Neural cell (in vitro differentiated cells): ENCODE measurements around the gene AFDN. TPM values are rescaled to one million over a fixed set of nuclear protein-coding genes. Genes with fewer than 3 reads are reported as not detected.

Experiments
- H2AFZ ChIP-seq: fragments of 200-600, 300-800 bp; sonication (generic), shearing (Covaris generic); 2 replicates; pipeline ENCODE4 v1.6.0; 2014; ENCODE audit warnings: low read depth, mild to moderate bottlenecking, antibody characterized with exemption, low read length, moderate library complexity
- H3F3A ChIP-seq: fragments of 200-600 bp; shearing (Covaris generic); 2 replicates; pipeline ENCODE4 v1.6.1; 2016; ENCODE audit warnings: mild to moderate bottlenecking, moderate library complexity, mixed read lengths, antibody characterized with exemption, low read length; ENCODE audit not compliant: insufficient read depth, poor library complexity, severe bottlenecking
- H3K27ac ChIP-seq: fragments of 200-600, 300-800 bp; sonication (generic), shearing (Covaris generic); 2 replicates; pipeline ENCODE4 v1.5.1; 2014; ENCODE audit warnings: mild to moderate bottlenecking, low read length, moderate library complexity
- H3K27me3 ChIP-seq: fragments of 300-800, 200-600 bp; sonication (generic), shearing (Covaris generic); 2 replicates; pipeline ENCODE4 v1.6.0; 2014; ENCODE audit warnings: mild to moderate bottlenecking, low read depth, low read length, moderate library complexity; ENCODE audit not compliant: insufficient read depth
- H3K36me3 ChIP-seq: fragments of 300-800, 200-600 bp; sonication (generic), shearing (Covaris generic); 2 replicates; pipeline ENCODE4 v1.5.1; 2014; ENCODE audit warnings: mild to moderate bottlenecking, antibody characterized with exemption, low read length, moderate library complexity; ENCODE audit not compliant: insufficient read depth
- H3K4me2 ChIP-seq: fragments of 300-800, 200-600 bp; sonication (generic), shearing (Covaris generic); 2 replicates; pipeline ENCODE4 v1.6.0; 2014; ENCODE audit warnings: mild to moderate bottlenecking, low read length
- H3K4me3 ChIP-seq: fragments of 300-800, 200-600 bp; sonication (generic), shearing (Covaris generic); 2 replicates; pipeline ENCODE4 v1.5.1; 2014; ENCODE audit warnings: mild to moderate bottlenecking, low read length, moderate library complexity
- H3K79me2 ChIP-seq: fragments of 200-600 bp; shearing (Covaris generic); replicated peaks from 2 replicates; pipeline ENCODE4 v1.6.0; 2014; ENCODE audit warnings: mild to moderate bottlenecking, low read length, moderate library complexity; ENCODE audit not compliant: insufficient read depth
- H3K9ac ChIP-seq: fragments of 300-800, 200-600 bp; sonication (generic), shearing (Covaris generic); 2 replicates; pipeline ENCODE4 v1.6.1; 2016; ENCODE audit warnings: mild to moderate bottlenecking, low read length, mixed read lengths
- H3K9me2 ChIP-seq: fragments of 200-600 bp; shearing (Covaris generic); 2 replicates; pipeline ENCODE4 v1.6.1; 2016; ENCODE audit warnings: mild to moderate bottlenecking, low read length, mixed read lengths; ENCODE audit not compliant: insufficient read depth
- H3K9me3 ChIP-seq: fragments of 200-600, 300-800 bp; sonication (generic), shearing (Covaris generic); 2 replicates; pipeline ENCODE4 v1.6.1; 2016; ENCODE audit warnings: mild to moderate bottlenecking, mixed run types, low read length, moderate library complexity, mixed read lengths
- H4K20me1 ChIP-seq: fragments of 200-600 bp; shearing (Covaris generic); 2 replicates; pipeline ENCODE4 v1.6.1; 2016; ENCODE audit warnings: mild to moderate bottlenecking, mixed run types; ENCODE audit not compliant: insufficient read depth
- EP300 ChIP-seq: fragments of 450-650 bp; conservative IDR thresholded peaks from 2 replicates; pipeline ENCODE4 v1.6.1; 2014; ENCODE audit warnings: antibody characterized with exemption, mild to moderate bottlenecking, moderate library complexity; ENCODE audit not compliant: poor library complexity, severe bottlenecking
- EZH2 ChIP-seq: fragments of 200-600, 300-800 bp; shearing (Covaris generic), sonication (generic); IDR thresholded peaks from 2 replicates; pipeline ENCODE4 v1.6.1; 2014; ENCODE audit warnings: antibody characterized with exemption, low read length, borderline replicate concordance, mild to moderate bottlenecking; ENCODE audit not compliant: insufficient read depth, poor library complexity, severe bottlenecking
- MXI1 ChIP-seq: fragments of 450-650 bp; conservative IDR thresholded peaks from 2 replicates; pipeline ENCODE4 v1.6.1; 2014; ENCODE audit warnings: antibody characterized with exemption, mild to moderate bottlenecking; ENCODE audit not compliant: poor library complexity, severe bottlenecking
- POLR2AphosphoS5 ChIP-seq: IDR thresholded peaks from 2 replicates; pipeline ENCODE4 v1.6.1; 2012
- RAD21 ChIP-seq: fragments of 450-650 bp; conservative IDR thresholded peaks from 2 replicates; pipeline ENCODE4 v1.6.1; 2014; ENCODE audit warnings: antibody characterized with exemption, mild to moderate bottlenecking, moderate library complexity
- REST ChIP-seq: IDR thresholded peaks from 2 replicates; pipeline ENCODE4 v1.6.1; 2012; ENCODE audit warnings: borderline replicate concordance
- SMC3 ChIP-seq: fragments of 450-650 bp; conservative IDR thresholded peaks from 2 replicates; pipeline ENCODE4 v1.6.1; 2014; ENCODE audit warnings: antibody characterized with exemption, mild to moderate bottlenecking, moderate library complexity; ENCODE audit not compliant: poor library complexity
- TAF1 ChIP-seq: IDR thresholded peaks from 2 replicates; pipeline ENCODE4 v1.6.1; 2012; ENCODE audit warnings: low read depth
- polyA plus RNA-seq: library from polyadenylated mRNA; depleted of rRNA; stranded (reverse); fragments of >200 nt; gene quantifications from 2 replicates; pipeline ENCODE4 v1.2.3, GENCODE V29; 2014
- TF ChIP-seq, protein P1 (sequence below): fragments of 450-650 bp; IDR thresholded peaks from 2 replicates; pipeline ENCODE4 v1.5.1; 2014; ENCODE audit warnings: antibody characterized with exemption, mild to moderate bottlenecking, moderate library complexity; ENCODE audit not compliant: poor library complexity, severe bottlenecking

Gene AFDN
- polyA plus RNA-seq, 1 donor from 2014 or later: 193 TPM

GRCh38 chr6:167833396-167833763 lies 6.7 kb downstream of the AFDN start:
- Histone ChIP-seq H3K9me2 (no peaks in the 10 kb centered on the region), H3K79me2 (peaks cover 100% of the 10 kb centered on the region), H3K27ac (no peak overlapping the region), H2AFZ (no peak overlapping the region), H3F3A (no peaks in the 10 kb centered on the region), H4K20me1 (peaks cover 14% of the 10 kb centered on the region), H3K4me3 (no peak overlapping the region), H3K36me3 (no peaks in the 10 kb centered on the region), H3K9me3 (no peaks in the 10 kb centered on the region), H3K27me3 (no peaks in the 10 kb centered on the region), H3K9ac (no peak overlapping the region), H3K4me2 (no peak overlapping the region)
- no peak for TF ChIP-seq MXI1
- no peak for TF ChIP-seq SMC3
- TF ChIP-seq, protein P1, sequence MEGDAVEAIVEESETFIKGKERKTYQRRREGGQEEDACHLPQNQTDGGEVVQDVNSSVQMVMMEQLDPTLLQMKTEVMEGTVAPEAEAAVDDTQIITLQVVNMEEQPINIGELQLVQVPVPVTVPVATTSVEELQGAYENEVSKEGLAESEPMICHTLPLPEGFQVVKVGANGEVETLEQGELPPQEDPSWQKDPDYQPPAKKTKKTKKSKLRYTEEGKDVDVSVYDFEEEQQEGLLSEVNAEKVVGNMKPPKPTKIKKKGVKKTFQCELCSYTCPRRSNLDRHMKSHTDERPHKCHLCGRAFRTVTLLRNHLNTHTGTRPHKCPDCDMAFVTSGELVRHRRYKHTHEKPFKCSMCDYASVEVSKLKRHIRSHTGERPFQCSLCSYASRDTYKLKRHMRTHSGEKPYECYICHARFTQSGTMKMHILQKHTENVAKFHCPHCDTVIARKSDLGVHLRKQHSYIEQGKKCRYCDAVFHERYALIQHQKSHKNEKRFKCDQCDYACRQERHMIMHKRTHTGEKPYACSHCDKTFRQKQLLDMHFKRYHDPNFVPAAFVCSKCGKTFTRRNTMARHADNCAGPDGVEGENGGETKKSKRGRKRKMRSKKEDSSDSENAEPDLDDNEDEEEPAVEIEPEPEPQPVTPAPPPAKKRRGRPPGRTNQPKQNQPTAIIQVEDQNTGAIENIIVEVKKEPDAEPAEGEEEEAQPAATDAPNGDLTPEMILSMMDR: no peak
- no peak for TF ChIP-seq RAD21
- no peak for TF ChIP-seq TAF1
- no peak for TF ChIP-seq REST
- no peak for TF ChIP-seq POLR2AphosphoS5
- no peak for TF ChIP-seq EZH2
- no peak for TF ChIP-seq EP300

- TF ChIP-seq, protein P1: no peak
- H3K4me2 ChIP-seq: no peak overlapping the region
- H3K9ac ChIP-seq: no peak overlapping the region
- H4K20me1 ChIP-seq: peaks cover 18% of the 10 kb centered on the region
- no peak overlapping the region for H3K27ac ChIP-seq
- H3K27me3 ChIP-seq: no peaks in the 10 kb centered on the region
- H3F3A ChIP-seq: no peaks in the 10 kb centered on the region
- H3K9me2 ChIP-seq: no peaks in the 10 kb centered on the region
- no peaks in the 10 kb centered on the region for H3K36me3 ChIP-seq
- peaks cover 100% of the 10 kb centered on the region for H3K79me2 ChIP-seq
- H2AFZ ChIP-seq: no peak overlapping the region
- no peak overlapping the region for H3K4me3 ChIP-seq
- no peaks in the 10 kb centered on the region for H3K9me3 ChIP-seq
These were observed 8.5 kb downstream of the AFDN start for GRCh38 chr6:167835260-167835659.
